Caco-2 (cell line): ENCODE data around the gene TBL1X. TPM values are rescaled to one million over a fixed set of nuclear protein-coding genes. Genes with fewer than 3 reads are reported as not detected.

ENCODE experiments used
- BruUV-seq: library from RNA; stranded (reverse); fragments of 400-500 nt; replicated peaks from 2 replicates; lab custom pipeline; 2021; lab: Mats Ljungman, UMichigan
- CTCF ChIA-PET: fragments of 300-600 bp; sonication (Branson Sonifier 250); formaldehyde crosslinking; loops from one replicate; lab custom pipeline; 2022; ENCODE audit warnings: antibody characterized with exemption; lab: Charles Lee
- POLR2A ChIA-PET: fragments of 300-600 bp; sonication (Branson Sonifier 250); formaldehyde crosslinking; loops from one replicate; lab custom pipeline; 2022; ENCODE audit warnings: antibody characterized with exemption; lab: Charles Lee
- DNase-seq, 2 experiments: peaks; one replicate each; pipeline versions ENCODE4 v3.0.0 to v3.0.0-alpha.2; 2020 to 2022
- H3K27me3 ChIP-seq: replicated peaks from 2 replicates; pipeline ENCODE4 v1.6.0; 2011; ENCODE audit warnings: low read length; ENCODE audit not compliant: control insufficient read depth, insufficient read depth
- H3K36me3 ChIP-seq: 2 replicates; pipeline ENCODE4 v1.5.1; 2011; ENCODE audit warnings: low read length; ENCODE audit not compliant: control insufficient read depth, insufficient read depth
- H3K4me1 ChIP-seq: fragments of 250-450 bp; sonication (Bioruptor Pico); 2 replicates; pipeline ENCODE4 v1.5.1; 2020; ENCODE audit warnings: mild to moderate bottlenecking
- H3K4me3 ChIP-seq: 2 replicates; pipeline ENCODE4 v1.5.1; 2011; ENCODE audit warnings: low read depth, mild to moderate bottlenecking, control low read depth, low read length
- H3K9me3 ChIP-seq: fragments of 250-450 bp; sonication (Bioruptor Pico); 2 replicates; pipeline ENCODE4 v1.5.1; 2020; ENCODE audit warnings: mild to moderate bottlenecking, moderate library complexity
- H3K27ac Mint-ChIP-seq: one replicate; pipeline ENCODE4 v1.8.0; 2022; ENCODE audit warnings: mixed read lengths; ENCODE audit not compliant: unreplicated experiment
- H3K27me3 Mint-ChIP-seq: one replicate; pipeline ENCODE4 v1.8.0; 2022; ENCODE audit warnings: mixed read lengths; ENCODE audit not compliant: insufficient read depth, unreplicated experiment
- H3K36me3 Mint-ChIP-seq: one replicate; pipeline ENCODE4 v1.8.0; 2022; ENCODE audit warnings: mild to moderate bottlenecking, mixed read lengths; ENCODE audit not compliant: insufficient read depth, unreplicated experiment
- H3K4me1 Mint-ChIP-seq: one replicate; pipeline ENCODE4 v1.8.0; 2022; ENCODE audit warnings: low read depth, mixed read lengths; ENCODE audit not compliant: unreplicated experiment
- H3K4me3 Mint-ChIP-seq: one replicate; pipeline ENCODE4 v1.8.0; 2022; ENCODE audit warnings: mild to moderate bottlenecking, moderate library complexity, mixed read lengths; ENCODE audit not compliant: unreplicated experiment
- H3K9me3 Mint-ChIP-seq: one replicate; pipeline ENCODE4 v1.8.0; 2022; ENCODE audit warnings: mixed read lengths; ENCODE audit not compliant: unreplicated experiment
- CTCF ChIP-seq, 2 experiments: fragments of 200-600 bp in 1 of 2; IDR thresholded peaks; 1 replicate in 1 of 2; 2 replicates in 1 of 2; pipeline versions ENCODE4 v1.5.1 to v1.8.0; 2011 to 2022; ENCODE audit warnings: antibody characterized with exemption in 1 of 2, control low read depth in 1 of 2, inconsistent platforms in 1 of 2, low read depth in 1 of 2, low read length in 1 of 2, mild to moderate bottlenecking in 1 of 2, moderate library complexity in 1 of 2; ENCODE audit not compliant: insufficient read depth in 1 of 2, severe bottlenecking in 1 of 2, unreplicated experiment in 1 of 2
- intact Hi-C: fragments of 100-400 bp; cut with micrococcal nuclease; formaldehyde crosslinking; loops from one replicate; pipeline ENCODE4 v1.10.0; 2022; ENCODE audit not compliant: unreplicated experiment
- total RNA-seq: library from RNA; stranded (reverse); gene quantifications from 2 replicates; pipeline ENCODE4 v1.2.3, GENCODE V29; 2022

TBL1X gene
- total RNA-seq, 1 experiment from 2014 or later: 84.2 TPM

- TF ChIP-seq CTCF (IDR thresholded peaks at IDR 0.05; ENCODE audit: insufficient read depth in 1 of 2, low read depth in 1 of 2, low read length in 1 of 2, severe bottlenecking in 1 of 2, unreplicated experiment in 1 of 2): no peak
- H3K27me3 ChIP-seq: no peaks in the 10 kb centered on the region
- no TSS peak for BruUV-seq
- CTCF ChIA-PET: no interaction called here
- no peaks in the 10 kb centered on the region for H3K27me3 Mint-ChIP-seq
- H3K4me1 ChIP-seq: peaks cover 14% of the 10 kb centered on the region
- H3K4me1 Mint-ChIP-seq: peaks cover 9% of the 10 kb centered on the region
- POLR2A ChIA-PET: interaction anchor here (0.6 to 1.3 kb wide), 2 partner anchors 56 to 62 kb away, joined by 3 read pairs; no protein-coding TSS in a partner anchor
- peak overlapping the region; percentile 70 for H3K4me3 ChIP-seq
- H3K9me3 Mint-ChIP-seq: no peaks in the 10 kb centered on the region
- H3K36me3 Mint-ChIP-seq: no peaks in the 10 kb centered on the region
- peak overlapping the region; percentile 81 for H3K4me3 Mint-ChIP-seq
- no peaks in the 10 kb centered on the region; the same call in 1 of the 2 replicates for H3K36me3 ChIP-seq
- H3K9me3 ChIP-seq: no peaks in the 10 kb centered on the region
- peak in 1 of 2 experiments; percentile 60 for DNase-seq
- intact Hi-C loops: no loop called here
- H3K27ac Mint-ChIP-seq: peak overlapping the region; percentile 77
Measured at GRCh38 chrX:9786798-9787635, 322.2 kb downstream of the TBL1X start.

- intact Hi-C loops: loop anchor here (1.0 kb wide), 2 partner anchors 56 to 75 kb away; no protein-coding TSS in a partner anchor
- no peak for TF ChIP-seq CTCF (IDR thresholded peaks at IDR 0.05; ENCODE audit: insufficient read depth in 1 of 2, low read depth in 1 of 2, low read length in 1 of 2, severe bottlenecking in 1 of 2, unreplicated experiment in 1 of 2)
- Histone ChIP-seq H3K27me3 (no peaks in the 10 kb centered on the region), H3K36me3 (no peaks in the 10 kb centered on the region; the same call in 1 of the 2 replicates), H3K4me3 (no peak overlapping the region), H3K4me1 (peaks cover 14% of the 10 kb centered on the region), H3K9me3 (no peaks in the 10 kb centered on the region)
- no peaks in the 10 kb centered on the region for H3K36me3 Mint-ChIP-seq
- BruUV-seq: no TSS peak
- no peak overlapping the region for H3K27ac Mint-ChIP-seq
- no peaks in the 10 kb centered on the region for H3K9me3 Mint-ChIP-seq
- ChIA-PET POLR2A (no interaction called here), CTCF (no interaction called here)
- H3K4me1 Mint-ChIP-seq: peaks cover 9% of the 10 kb centered on the region
- peak overlapping the region; percentile 81 for H3K4me3 Mint-ChIP-seq
- peak; percentile 53 to 62 for DNase-seq
- no peaks in the 10 kb centered on the region for H3K27me3 Mint-ChIP-seq
Measured at GRCh38 chrX:9788911-9789310, 324.1 kb downstream of the TBL1X start.

GRCh38 chrX:9789555-9789954, 324.7 kb downstream of the TBL1X start:
- no peaks in the 10 kb centered on the region for H3K9me3 Mint-ChIP-seq
- peaks cover 4% of the 10 kb centered on the region for H3K36me3 Mint-ChIP-seq
- ChIA-PET CTCF (no interaction called here), POLR2A (no interaction called here)
- TF ChIP-seq CTCF (IDR thresholded peaks at IDR 0.05; ENCODE audit: insufficient read depth in 1 of 2, low read depth in 1 of 2, low read length in 1 of 2, severe bottlenecking in 1 of 2, unreplicated experiment in 1 of 2): no peak
- DNase-seq: no peak
- intact Hi-C loops: loop anchor here (1.0 kb wide), 2 partner anchors 56 to 75 kb away; no protein-coding TSS in a partner anchor
- no peaks in the 10 kb centered on the region for H3K27me3 ChIP-seq
- H3K4me1 Mint-ChIP-seq: peaks cover 13% of the 10 kb centered on the region
- H3K9me3 ChIP-seq: no peaks in the 10 kb centered on the region
- no peak overlapping the region for H3K27ac Mint-ChIP-seq
- no peaks in the 10 kb centered on the region for H3K27me3 Mint-ChIP-seq
- no peaks in the 10 kb centered on the region; the same call in 1 of the 2 replicates for H3K36me3 ChIP-seq
- BruUV-seq: no TSS peak
- peak overlapping the region; percentile 81 for H3K4me3 Mint-ChIP-seq
- no peak overlapping the region for H3K4me3 ChIP-seq
- H3K4me1 ChIP-seq: peaks cover 14% of the 10 kb centered on the region
